Measurements from ENCODE around the gene FAM120A.

The FAM120A gene

GRCh38 chr9:93594041-93594756 is 142.7 kb downstream of the FAM120A start:
- no peak for DNase-seq (ENCODE audit: low read depth in 2 of 2)

GRCh38 chr9:93595461-93595860 is 144.0 kb downstream of the FAM120A start:
- no peak for DNase-seq (ENCODE audit: low read depth in 2 of 2)

- DNase-seq (ENCODE audit: low read depth in 2 of 2), result no peak
Observed at GRCh38 chr9:93595861-93596365, 144.4 kb downstream of the FAM120A start.

- no peak for DNase-seq (ENCODE audit: low read depth in 2 of 2)
Observed at GRCh38 chr9:93596399-93596798, 144.9 kb downstream of the FAM120A start.

- no peak for DNase-seq (ENCODE audit: low read depth in 2 of 2)
Observed at GRCh38 chr9:93597142-93597706, 145.7 kb downstream of the FAM120A start.

- DNase-seq (ENCODE audit: low read depth in 2 of 2), result no peak
Observed at GRCh38 chr9:93597871-93598646, 146.6 kb downstream of the FAM120A start.

GRCh38 chr9:93598647-93599241 is 147.3 kb downstream of the FAM120A start:
- no peak for DNase-seq (ENCODE audit: low read depth in 2 of 2)

GRCh38 chr9:93599571-93600403 is 148.3 kb downstream of the FAM120A start:
- no peak for DNase-seq (ENCODE audit: low read depth in 2 of 2)

- no peak for DNase-seq (ENCODE audit: low read depth in 2 of 2)
Observed at GRCh38 chr9:93600504-93600903, 149.0 kb downstream of the FAM120A start.

- no peak for DNase-seq (ENCODE audit: low read depth in 2 of 2)
Observed at GRCh38 chr9:93601063-93601462, 149.6 kb downstream of the FAM120A start.

GRCh38 chr9:93601666-93602065 is 150.2 kb downstream of the FAM120A start:
- no peak for DNase-seq (ENCODE audit: low read depth in 2 of 2)

GRCh38 chr9:93603011-93603410 is 151.5 kb downstream of the FAM120A start:
- DNase-seq (ENCODE audit: low read depth in 2 of 2), result no peak

- DNase-seq (ENCODE audit: low read depth in 2 of 2), result no peak
Observed at GRCh38 chr9:93603906-93604326, 152.4 kb downstream of the FAM120A start.

- DNase-seq (ENCODE audit: low read depth in 2 of 2), result no peak
Observed at GRCh38 chr9:93606187-93606586, 154.7 kb downstream of the FAM120A start.

- DNase-seq (ENCODE audit: low read depth in 2 of 2), result no peak
Observed at GRCh38 chr9:93610206-93610605, 158.7 kb downstream of the FAM120A start.

GRCh38 chr9:93612052-93612795 is 160.7 kb downstream of the FAM120A start:
- no peak for DNase-seq (ENCODE audit: low read depth in 2 of 2)

- no peak for DNase-seq (ENCODE audit: low read depth in 2 of 2)
Observed at GRCh38 chr9:93612796-93613154, 161.3 kb downstream of the FAM120A start.

GRCh38 chr9:93613174-93613573 is 161.7 kb downstream of the FAM120A start:
- no peak for DNase-seq (ENCODE audit: low read depth in 2 of 2)

GRCh38 chr9:93613791-93614190 is 162.3 kb downstream of the FAM120A start:
- no peak for DNase-seq (ENCODE audit: low read depth in 2 of 2)

- no peak for DNase-seq (ENCODE audit: low read depth in 2 of 2)
Observed at GRCh38 chr9:93614830-93615468, 163.5 kb downstream of the FAM120A start.

Data from stimulated activated CD8-positive, alpha-beta memory T cell treated with anti-CD3 and anti-CD28 coated beads, Interleukin-7, amount 100 ng/mL, for 4 hours (primary cell).